GM13976 (cell line): ENCODE results near the gene RAB11A.
"Not testable (repeated sequence)": the region's sequence is repeated elsewhere in the genome, so short reads cannot be mapped to it uniquely, and the experiment has no call there.

ENCODE experiments used
- DNase-seq: peaks from one replicate; pipeline ENCODE4 v3.0.0; 2012; ENCODE audit warnings: low spot score
- in situ Hi-C: fragments of 300-500 bp; cut with MboI; formaldehyde crosslinking; loops from one replicate; pipeline ENCODE4 v1.12.0; 2022; ENCODE audit warnings: low sequenced_read_pairs, mixed read lengths, inconsistent platforms; ENCODE audit not compliant: unreplicated experiment
- TF ChIP-seq, protein P1 (sequence below): IDR thresholded peaks from 2 replicates; pipeline ENCODE4 v1.5.1; 2012; ENCODE audit warnings: borderline replicate concordance, mild to moderate bottlenecking; ENCODE audit not compliant: insufficient read depth; ENCODE audit errors: extremely low read depth, missing control alignments, control extremely low read depth

RAB11A gene

DNA sequence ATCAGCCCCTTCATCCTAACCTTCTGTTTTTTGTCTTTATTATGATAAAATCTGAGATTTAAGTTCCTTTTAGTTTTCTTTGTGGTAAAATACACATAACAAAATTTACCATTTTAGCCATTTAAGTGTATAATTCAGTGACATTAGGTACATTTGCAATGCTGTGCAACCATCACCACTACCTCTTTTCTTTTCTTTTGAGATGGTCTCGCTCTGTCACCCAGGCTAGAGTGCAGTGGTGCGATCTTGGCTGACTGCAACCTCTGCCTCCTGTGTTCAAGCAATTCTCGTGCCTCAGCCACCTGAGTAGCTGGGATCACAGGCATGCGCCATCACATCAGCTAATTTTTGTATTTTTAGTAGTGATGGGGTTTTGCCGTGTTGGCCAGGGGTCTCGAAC, 6.2 kb upstream of the RAB11A start:
- no peak for DNase-seq
- in situ Hi-C loops: no loop called here
- TF ChIP-seq, protein P1, sequence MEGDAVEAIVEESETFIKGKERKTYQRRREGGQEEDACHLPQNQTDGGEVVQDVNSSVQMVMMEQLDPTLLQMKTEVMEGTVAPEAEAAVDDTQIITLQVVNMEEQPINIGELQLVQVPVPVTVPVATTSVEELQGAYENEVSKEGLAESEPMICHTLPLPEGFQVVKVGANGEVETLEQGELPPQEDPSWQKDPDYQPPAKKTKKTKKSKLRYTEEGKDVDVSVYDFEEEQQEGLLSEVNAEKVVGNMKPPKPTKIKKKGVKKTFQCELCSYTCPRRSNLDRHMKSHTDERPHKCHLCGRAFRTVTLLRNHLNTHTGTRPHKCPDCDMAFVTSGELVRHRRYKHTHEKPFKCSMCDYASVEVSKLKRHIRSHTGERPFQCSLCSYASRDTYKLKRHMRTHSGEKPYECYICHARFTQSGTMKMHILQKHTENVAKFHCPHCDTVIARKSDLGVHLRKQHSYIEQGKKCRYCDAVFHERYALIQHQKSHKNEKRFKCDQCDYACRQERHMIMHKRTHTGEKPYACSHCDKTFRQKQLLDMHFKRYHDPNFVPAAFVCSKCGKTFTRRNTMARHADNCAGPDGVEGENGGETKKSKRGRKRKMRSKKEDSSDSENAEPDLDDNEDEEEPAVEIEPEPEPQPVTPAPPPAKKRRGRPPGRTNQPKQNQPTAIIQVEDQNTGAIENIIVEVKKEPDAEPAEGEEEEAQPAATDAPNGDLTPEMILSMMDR: no peak

DNA sequence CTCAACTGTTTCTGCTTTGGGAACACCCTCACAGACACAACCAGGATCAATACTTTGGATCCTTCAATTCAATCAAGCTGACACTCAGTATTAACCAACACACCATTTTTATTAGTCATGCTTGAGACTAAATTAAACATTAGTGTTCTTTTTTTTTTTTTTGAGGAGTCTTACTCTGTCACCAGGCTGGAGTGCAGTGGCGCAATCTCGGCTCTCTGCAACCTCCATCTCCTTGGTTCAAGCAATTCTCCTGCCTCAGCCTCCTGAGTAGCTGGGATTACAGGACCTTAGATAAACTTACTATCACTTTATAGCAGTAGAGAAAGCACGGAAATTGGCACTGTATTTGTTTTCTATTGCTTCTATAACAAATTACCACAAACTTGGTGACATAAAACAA, 2.0 kb upstream of the RAB11A start:
- DNase-seq: no peak
- in situ Hi-C loops: no loop called here
- TF ChIP-seq, protein P1: no peak

DNA sequence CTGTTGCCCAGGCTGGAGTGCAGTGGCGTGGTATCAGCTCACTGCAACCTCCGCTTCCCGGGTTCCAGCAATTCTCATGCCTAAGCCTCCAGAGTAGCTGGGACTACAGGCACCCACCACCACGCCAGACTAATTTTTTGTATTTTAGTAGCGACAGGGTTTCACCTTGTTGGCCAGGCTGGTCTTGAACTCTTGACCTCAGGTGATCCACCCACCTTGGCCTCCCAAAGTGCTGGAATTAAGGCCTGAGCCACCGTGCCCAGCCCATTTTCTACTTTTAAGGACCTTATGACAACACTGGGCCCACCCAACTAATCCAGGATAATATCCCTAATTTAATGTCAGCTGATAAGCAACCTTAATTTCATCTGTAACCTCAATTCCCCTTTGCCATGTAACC, 1.4 kb upstream of the RAB11A start:
- DNase-seq, in situ Hi-C loops: not testable (repeated sequence)

DNA sequence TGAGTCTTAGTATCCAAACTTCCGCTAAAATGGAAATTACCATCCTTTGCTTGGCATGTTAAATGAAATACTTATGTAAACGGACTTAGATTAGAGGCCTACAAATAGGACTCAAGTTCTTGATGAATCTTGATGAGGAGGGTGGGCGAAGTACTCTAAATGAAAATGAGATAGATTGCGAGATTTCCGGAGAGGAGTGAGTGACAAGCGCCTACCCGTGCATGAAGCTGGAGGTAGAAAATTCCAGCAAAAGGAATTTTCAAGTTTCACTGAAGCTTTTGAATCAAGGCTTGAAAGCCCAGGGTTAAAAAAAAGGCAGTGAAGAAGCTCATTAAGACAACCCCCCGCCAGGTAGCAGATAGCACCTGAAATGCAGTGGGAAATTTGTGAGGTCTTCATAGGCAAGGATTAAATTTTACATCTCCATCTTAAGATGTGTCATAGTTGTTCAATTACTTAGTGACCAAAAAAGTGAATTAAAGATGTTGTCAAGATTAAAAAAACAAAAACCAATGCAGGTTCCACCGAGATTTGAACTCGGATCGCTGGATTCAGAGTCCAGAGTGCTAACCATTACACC, 655 bp upstream of the RAB11A start:
- DNase-seq: no peak
- in situ Hi-C loops: no loop called here
- TF ChIP-seq, protein P1: no peak

DNA sequence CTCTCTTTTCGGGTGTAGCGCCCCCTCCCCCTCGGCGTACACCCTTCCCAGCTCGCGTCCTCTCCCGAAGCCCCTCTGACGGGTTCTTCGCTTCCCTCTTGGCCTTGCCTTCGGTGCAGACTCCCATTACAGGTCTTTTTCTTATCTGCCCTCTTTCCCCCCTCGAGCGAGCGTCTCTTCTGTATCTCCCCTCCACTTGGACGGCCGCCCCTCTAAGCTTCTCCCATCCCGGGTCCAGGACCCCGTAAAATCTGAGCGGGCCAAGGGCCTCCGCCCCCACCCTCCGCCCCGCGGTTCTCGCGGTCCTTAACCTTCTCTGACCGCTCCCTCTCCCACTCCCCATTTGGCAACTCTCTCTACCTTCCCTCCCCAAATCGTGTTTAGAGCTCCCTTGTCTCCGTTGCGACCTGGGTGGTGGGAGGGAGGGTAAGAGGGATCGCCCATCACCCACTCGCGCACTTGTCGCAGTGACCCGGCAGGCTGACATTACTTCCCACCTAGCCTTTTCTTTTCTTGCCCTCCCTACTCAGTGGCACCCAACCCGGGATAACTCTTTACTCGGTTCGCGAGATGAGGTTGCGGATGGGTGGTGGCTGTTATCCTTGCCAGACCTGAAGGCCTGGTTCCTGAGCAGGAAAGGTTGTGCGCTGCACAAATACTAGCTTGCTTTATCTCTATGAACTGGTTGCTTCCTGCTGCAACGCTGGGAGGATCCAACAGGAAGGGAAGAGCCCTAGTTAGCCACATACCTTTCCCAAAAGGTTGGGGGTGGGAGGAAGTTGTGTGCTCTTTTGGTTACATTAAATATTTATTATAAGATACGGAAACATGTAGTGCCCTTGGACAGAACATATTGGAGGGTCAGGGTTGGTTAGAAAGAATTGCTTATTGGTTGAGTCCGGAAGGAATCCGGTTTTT, 922 bp downstream of the RAB11A start:
- in situ Hi-C loops: no loop called here
- TF ChIP-seq, protein P1: no peak
- DNase-seq: no peak

DNA sequence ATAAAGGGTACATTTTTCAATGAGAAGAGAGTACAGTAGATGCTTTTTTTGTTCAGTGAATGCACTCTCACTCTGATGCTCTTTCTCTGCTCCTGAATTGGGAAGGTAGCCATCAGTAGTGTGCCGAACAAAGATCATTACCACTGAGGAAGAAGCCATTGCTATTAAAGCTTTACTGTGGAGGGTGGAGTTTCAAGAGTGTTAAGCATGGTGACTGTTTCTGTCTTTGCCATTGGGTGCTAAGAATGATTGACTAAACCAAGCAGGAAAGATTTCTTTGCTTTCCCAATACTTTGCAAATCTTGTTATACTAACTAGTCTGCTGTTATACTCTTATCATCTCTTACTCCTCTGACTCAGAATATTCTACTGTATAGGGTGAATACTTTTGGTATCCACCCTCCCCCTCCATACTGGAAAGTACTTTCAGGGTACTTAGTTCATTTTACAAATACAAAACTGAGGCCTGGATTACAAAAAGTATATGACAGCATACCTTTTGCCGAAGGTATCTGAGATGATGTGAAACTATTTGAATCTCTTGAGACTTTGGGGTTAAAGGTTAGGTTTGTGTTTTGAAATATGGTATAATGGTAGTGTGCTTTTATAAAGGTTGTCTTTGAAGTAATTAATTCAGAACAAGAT, 1.7 kb downstream of the RAB11A start:
- peak; percentile 67 for DNase-seq
- TF ChIP-seq, protein P1: no peak
- in situ Hi-C loops: no loop called here

DNA sequence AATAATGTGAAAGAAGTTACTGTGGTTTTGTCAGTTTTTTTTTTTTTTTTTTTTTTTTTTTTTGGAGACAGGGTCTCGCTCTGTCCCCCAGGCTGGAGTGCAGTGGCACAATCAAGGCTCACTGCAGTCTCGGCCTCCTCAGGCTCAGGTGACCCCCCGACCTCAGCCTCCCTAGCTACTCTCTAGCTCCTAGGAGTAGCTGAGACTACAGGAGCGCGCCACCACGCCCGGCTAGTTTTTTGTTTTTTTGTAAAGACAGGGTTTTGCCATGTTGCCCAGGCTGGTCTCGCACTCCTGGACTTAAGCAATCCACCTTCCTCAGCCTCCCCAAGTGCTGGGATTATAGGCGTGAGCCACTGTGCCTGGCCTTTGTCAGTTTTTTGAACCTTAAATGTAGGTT, 2.6 kb downstream of the RAB11A start:
- in situ Hi-C loops: not testable (repeated sequence)

DNA sequence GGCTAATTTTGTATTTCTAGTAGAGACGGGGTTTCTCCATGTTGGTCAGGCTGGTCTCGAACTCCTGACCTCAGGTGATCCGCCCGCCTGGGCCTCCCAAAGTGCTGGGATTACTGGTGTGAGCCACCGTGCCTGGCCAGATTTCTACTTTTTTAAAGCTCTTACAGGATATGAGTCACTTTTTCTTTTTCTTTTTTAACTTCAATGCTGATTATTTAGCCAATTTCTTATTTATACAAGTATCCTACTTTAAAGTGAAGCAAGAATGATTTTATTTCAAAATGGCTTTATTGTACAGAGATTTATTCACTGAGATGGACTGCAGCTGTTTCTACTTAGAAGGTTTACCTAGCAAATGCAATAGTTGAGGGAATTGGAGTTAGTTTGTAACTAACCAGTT, 3.3 kb downstream of the RAB11A start:
- DNase-seq, in situ Hi-C loops: not testable (repeated sequence)

More for the DNA sequence above, 2.6 kb downstream of the RAB11A start:
- DNase-seq: not testable (repeated sequence)
